OCI-LY3 (cell line): Measurements from ENCODE around the gene AGBL4.

Experiments used
- CTCF ChIP-seq: fragments of 200-600, 300-600 bp; sonication (generic); IDR thresholded peaks from 2 replicates; pipeline ENCODE4 v1.5.1; 2014; ENCODE audit warnings: antibody characterized with exemption, low read length, low read depth
- EZH2phosphoT487 ChIP-seq: fragments of 200-600 bp; shearing (Covaris generic); IDR thresholded peaks from 2 replicates; pipeline ENCODE4 v1.6.1; 2018; ENCODE audit warnings: antibody characterized with exemption, mixed run types, low read depth

- TF ChIP-seq EZH2phosphoT487, result no peak
- no peak for TF ChIP-seq CTCF
Measured at GRCh38 chr1:49028396-49028795, 995.4 kb downstream of the AGBL4 start.
